GM19328 (cell line): ENCODE measurements around the gene ZHX3.

Experiments
- ATAC-seq: cut with Tn5 transposase; IDR thresholded peaks from one replicate; pipeline ENCODE4 v1.9.1; 2021; ENCODE audit warnings: mild to moderate bottlenecking, moderate library complexity; ENCODE audit not compliant: unreplicated experiment

Gene ZHX3

GRCh38 chr20:41300886-41301285 is 16.6 kb downstream of the ZHX3 start:
- no peak for ATAC-seq

- ATAC-seq, result no peak
Measured at GRCh38 chr20:41300383-41300782, 17.1 kb downstream of the ZHX3 start.

GRCh38 chr20:41299899-41300298 is 17.6 kb downstream of the ZHX3 start:
- ATAC-seq, result no peak

GRCh38 chr20:41293269-41294037 is 24.1 kb downstream of the ZHX3 start:
- ATAC-seq, result no peak

- ATAC-seq, result no peak
Measured at GRCh38 chr20:41290804-41291389, 26.6 kb downstream of the ZHX3 start.

GRCh38 chr20:41287327-41287726 is 30.2 kb downstream of the ZHX3 start:
- no peak for ATAC-seq

- no peak for ATAC-seq
Measured at GRCh38 chr20:41286240-41286851, 31.2 kb downstream of the ZHX3 start.

GRCh38 chr20:41279546-41280225 is 37.8 kb downstream of the ZHX3 start:
- no peak for ATAC-seq

- no peak for ATAC-seq
Measured at GRCh38 chr20:41278936-41279335, 38.6 kb downstream of the ZHX3 start.

- no peak for ATAC-seq
Measured at GRCh38 chr20:41277049-41277448, 40.5 kb downstream of the ZHX3 start.

GRCh38 chr20:41276317-41276751 is 41.2 kb downstream of the ZHX3 start:
- ATAC-seq, result no peak

- ATAC-seq, result no peak
Measured at GRCh38 chr20:41275301-41275731, 42.2 kb downstream of the ZHX3 start.

- no peak for ATAC-seq
Measured at GRCh38 chr20:41274152-41274551, 43.4 kb downstream of the ZHX3 start.

GRCh38 chr20:41273445-41273844 is 44.1 kb downstream of the ZHX3 start:
- no peak for ATAC-seq

GRCh38 chr20:41272339-41272738 is 45.2 kb downstream of the ZHX3 start:
- ATAC-seq, result no peak

GRCh38 chr20:41268917-41269652 is 48.4 kb downstream of the ZHX3 start:
- no peak for ATAC-seq

GRCh38 chr20:41268402-41268801 is 49.1 kb downstream of the ZHX3 start:
- ATAC-seq, result no peak

GRCh38 chr20:41265938-41266337 is 51.6 kb downstream of the ZHX3 start:
- no peak for ATAC-seq

GRCh38 chr20:41264819-41265218 is 52.7 kb downstream of the ZHX3 start:
- ATAC-seq, result no peak

GRCh38 chr20:41261790-41262717 is 55.5 kb downstream of the ZHX3 start:
- ATAC-seq, result no peak
